PFSK-1 (cell line): Measurements from ENCODE around the gene FAT2.

Source experiments
- FOXP2 ChIP-seq: optimal IDR thresholded peaks from 2 replicates; pipeline ENCODE3; 2011; ENCODE audit warnings: borderline replicate concordance, control low read depth, inconsistent platforms; ENCODE audit not compliant: insufficient read depth; ENCODE audit errors: extremely low read length, extremely low read depth
- POLR2AphosphoS5 ChIP-seq: IDR thresholded peaks from 2 replicates; pipeline ENCODE4 v1.6.1; 2012; ENCODE audit warnings: low read depth, mild to moderate bottlenecking, control low read depth, low read length, moderate library complexity
- REST ChIP-seq, 2 experiments: IDR thresholded peaks; 2 replicates each; pipeline versions ENCODE4 v1.6.1 to v1.8.0; 2011 to 2012; ENCODE audit warnings: low read depth in 2 of 2, low read length in 2 of 2, control low read depth in 1 of 2, inconsistent platforms in 1 of 2, mild to moderate bottlenecking in 1 of 2, moderate library complexity in 1 of 2; ENCODE audit not compliant: insufficient read depth in 1 of 2
- SIN3A ChIP-seq: IDR thresholded peaks from 2 replicates; pipeline ENCODE4 v1.6.1; 2012; ENCODE audit warnings: mild to moderate bottlenecking, low read length, moderate library complexity, borderline replicate concordance; ENCODE audit not compliant: insufficient read depth
- TAF1 ChIP-seq: IDR thresholded peaks from 2 replicates; pipeline ENCODE4 v1.6.1; 2012; ENCODE audit warnings: low read length, control low read depth, borderline replicate concordance; ENCODE audit not compliant: insufficient read depth

GRCh38 chr5:151541571-151541970 is 49.6 kb downstream of the FAT2 start:
- TF ChIP-seq REST (IDR thresholded peaks at IDR 0.05; ENCODE audit: insufficient read depth in 1 of 2, low read depth in 2 of 2, low read length in 2 of 2) = no peak
- TF ChIP-seq SIN3A = no peak
- no peak for TF ChIP-seq FOXP2
- no peak for TF ChIP-seq POLR2AphosphoS5
- TF ChIP-seq TAF1 = no peak
